H1 (cell line): Measurements from ENCODE around the gene OR9G4. TPM values are rescaled to one million over a fixed set of nuclear protein-coding genes. Genes with fewer than 3 reads are reported as not detected.
A peak's percentile ranks its signal among the peaks of the same experiment; 100 is the strongest.

Experiments
- CTCF ChIA-PET: fragments of 300-600 bp; sonication (Branson Sonifier 250); formaldehyde crosslinking; loops from one replicate; lab custom pipeline; 2021; ENCODE audit not compliant: partially characterized antibody; lab: Charles Lee
- POLR2A ChIA-PET: fragments of 300-600 bp; sonication (Branson Sonifier 250); formaldehyde crosslinking; loops from one replicate; lab custom pipeline; 2021; ENCODE audit warnings: inconsistent platforms; ENCODE audit not compliant: partially characterized antibody; lab: Charles Lee
- DNase-seq, 2 experiments: peaks; one replicate each; pipeline versions ENCODE4 v3.0.0 to v3.0.0-alpha.2; 2010 to 2022; ENCODE audit warnings: low spot score in 2 of 2, low read depth in 1 of 2, mixed read lengths in 1 of 2
- FAIRE-seq: peaks from 2 replicates; lab custom pipeline; 2011; peaks lifted over from hg19 to GRCh38; lab: Jason Lieb, UNC
- H2AFZ ChIP-seq: 2 replicates; pipeline ENCODE4 v1.8.1; 2012; ENCODE audit warnings: low read length, inconsistent platforms
- H2AK5ac ChIP-seq: 2 replicates; pipeline ENCODE4 v1.6.1; 2013; ENCODE audit warnings: low read depth, low read length
- H2BK120ac ChIP-seq: replicated peaks from 2 replicates; pipeline ENCODE3; 2013; ENCODE audit warnings: low read depth, low read length, inconsistent platforms
- H2BK12ac ChIP-seq: 2 replicates; pipeline ENCODE4 v1.6.1; 2013; ENCODE audit warnings: low read depth, low read length
- H2BK15ac ChIP-seq: 2 replicates; pipeline ENCODE4 v1.6.1; 2013; ENCODE audit warnings: low read length
- H2BK20ac ChIP-seq: 2 replicates; pipeline ENCODE4 v1.6.1; 2013; ENCODE audit warnings: low read length
- H2BK5ac ChIP-seq: 2 replicates; pipeline ENCODE4 v1.6.1; 2013; ENCODE audit warnings: low read depth, low read length
- H3K14ac ChIP-seq: 2 replicates; pipeline ENCODE4 v1.6.1; 2013; ENCODE audit warnings: inconsistent platforms; ENCODE audit not compliant: insufficient read length
- H3K18ac ChIP-seq: 2 replicates; pipeline ENCODE4 v1.6.1; 2013; ENCODE audit warnings: low read length; ENCODE audit errors: extremely low read depth
- H3K23ac ChIP-seq: 2 replicates; pipeline ENCODE4 v1.6.1; 2013; ENCODE audit warnings: inconsistent platforms; ENCODE audit not compliant: insufficient read length
- H3K23me2 ChIP-seq: 2 replicates; pipeline ENCODE4 v1.6.1; 2013; ENCODE audit warnings: low read depth, low read length
- H3K27ac ChIP-seq: 2 replicates; pipeline ENCODE4 v1.6.1; 2011; ENCODE audit warnings: low read depth, low read length, inconsistent platforms
- H3K27me3 ChIP-seq, 4 experiments: replicated peaks in 1 of 4; 1 replicate in 1 of 4; 2 replicates in 3 of 4; pipeline versions ENCODE4 v1.6.1 to v1.8.1; 2011 to 2013; ENCODE audit warnings: low read length in 3 of 4, mild to moderate bottlenecking in 3 of 4, inconsistent platforms in 2 of 4, mixed read lengths in 2 of 4, moderate library complexity in 1 of 4; ENCODE audit not compliant: control insufficient read depth in 3 of 4, insufficient read depth in 3 of 4; ENCODE audit errors: extremely low read depth in 1 of 4
- H3K36me3 ChIP-seq, 4 experiments: 2 replicates each; pipeline versions ENCODE4 v1.6.1 to v1.8.1; 2011 to 2013; ENCODE audit warnings: mild to moderate bottlenecking in 4 of 4, low read length in 3 of 4, moderate library complexity in 2 of 4, control low read depth in 1 of 4, inconsistent platforms in 1 of 4; ENCODE audit not compliant: insufficient read depth in 4 of 4, control insufficient read depth in 2 of 4
- H3K4ac ChIP-seq: replicated peaks from 2 replicates; pipeline ENCODE3; 2013; ENCODE audit warnings: low read length, low read depth, mixed read lengths, inconsistent platforms; ENCODE audit not compliant: insufficient read length
- H3K4me1 ChIP-seq, 4 experiments: replicated peaks in 1 of 4; 1 replicate in 1 of 4; 2 replicates in 3 of 4; pipeline versions ENCODE4 v1.6.1 to v1.8.1; 2011 to 2013; ENCODE audit warnings: low read length in 3 of 4, inconsistent platforms in 2 of 4, mixed read lengths in 1 of 4; ENCODE audit not compliant: insufficient read depth in 4 of 4, control insufficient read depth in 3 of 4
- H3K4me2 ChIP-seq, 2 experiments: 2 replicates each; pipeline versions ENCODE4 v1.6.1 to v1.8.1; 2011 to 2013; ENCODE audit warnings: low read depth in 2 of 2, low read length in 2 of 2, control low read depth in 1 of 2, inconsistent platforms in 1 of 2, mild to moderate bottlenecking in 1 of 2; ENCODE audit not compliant: insufficient read depth in 1 of 2
- H3K4me3 ChIP-seq, 4 experiments: fragments of 200-600, 300-600 bp in 1 of 4; sonication (generic), shearing (Covaris generic), sonication (Bioruptor Twin) in 1 of 4; 2 replicates each; pipeline versions ENCODE4 v1.5.1 to v1.8.1; 2011 to 2016; ENCODE audit warnings: low read length in 4 of 4, low read depth in 3 of 4, control low read depth in 2 of 4, inconsistent platforms in 2 of 4, mild to moderate bottlenecking in 2 of 4, mixed read lengths in 1 of 4, moderate library complexity in 1 of 4; ENCODE audit not compliant: insufficient read depth in 2 of 4; ENCODE audit errors: extremely low read depth in 1 of 4
- H3K56ac ChIP-seq: replicated peaks from 2 replicates; pipeline ENCODE3; 2013; ENCODE audit warnings: low read depth, mild to moderate bottlenecking, mixed read lengths, low read length, inconsistent platforms; ENCODE audit not compliant: insufficient read length
- H3K79me1 ChIP-seq: 2 replicates; pipeline ENCODE4 v1.6.1; 2013; ENCODE audit warnings: low read depth, low read length, control low read depth
- H3K79me2 ChIP-seq, 2 experiments: 2 replicates each; pipeline versions ENCODE4 v1.6.1 to v1.8.1; 2012 to 2013; ENCODE audit warnings: low read length in 2 of 2, mild to moderate bottlenecking in 2 of 2, inconsistent platforms in 1 of 2; ENCODE audit not compliant: insufficient read depth in 2 of 2, control insufficient read depth in 1 of 2
- H3K9ac ChIP-seq, 4 experiments: replicated peaks in 1 of 4; 1 replicate in 1 of 4; 2 replicates in 3 of 4; pipeline versions ENCODE4 v1.6.1 to v1.8.1; 2011 to 2013; ENCODE audit warnings: low read depth in 3 of 4, low read length in 3 of 4, control low read depth in 2 of 4, mild to moderate bottlenecking in 2 of 4, moderate library complexity in 2 of 4, inconsistent platforms in 1 of 4; ENCODE audit errors: extremely low read depth in 1 of 4
- H3K9me3 ChIP-seq, 2 experiments: 2 replicates each; pipeline versions ENCODE4 v1.6.1 to v1.8.1; 2012 to 2013; ENCODE audit warnings: mild to moderate bottlenecking in 2 of 2, moderate library complexity in 2 of 2, control low read depth in 1 of 2, inconsistent platforms in 1 of 2, low read depth in 1 of 2, low read length in 1 of 2, mixed read lengths in 1 of 2; ENCODE audit not compliant: insufficient read depth in 2 of 2
- H4K20me1 ChIP-seq, 2 experiments: replicated peaks in 1 of 2; 2 replicates each; pipeline versions ENCODE3 to v1.8.1; 2011 to 2013; ENCODE audit warnings: inconsistent platforms in 2 of 2, low read length in 2 of 2, mild to moderate bottlenecking in 1 of 2; ENCODE audit not compliant: insufficient read depth in 2 of 2, control insufficient read depth in 1 of 2
- H4K5ac ChIP-seq: 2 replicates; pipeline ENCODE4 v1.6.1; 2013; ENCODE audit warnings: low read length, low read depth, mixed read lengths, inconsistent platforms; ENCODE audit not compliant: insufficient read length
- H4K8ac ChIP-seq: 2 replicates; pipeline ENCODE4 v1.8.0; 2013; ENCODE audit warnings: mild to moderate bottlenecking, moderate library complexity, low read length, inconsistent platforms; ENCODE audit not compliant: insufficient read depth; ENCODE audit errors: extremely low read depth
- H4K91ac ChIP-seq: replicated peaks from 2 replicates; pipeline ENCODE3; 2013; ENCODE audit warnings: low read length, mixed read lengths, inconsistent platforms; ENCODE audit not compliant: insufficient read length
- WGBS, 2 experiments: shearing (Covaris generic) in 1 of 2; methylation state at CpG; one replicate each; pipeline versions ENCODE4 v1.1.6 to v1.1.7; 2013 to 2015; ENCODE audit warnings: low lambda C conversion rate in 2 of 2, mixed read lengths in 2 of 2, inconsistent platforms in 1 of 2, low coverage in 1 of 2, missing lambda C conversion rate in 1 of 2; ENCODE audit not compliant: insufficient replicate concordance in 2 of 2, insufficient coverage in 1 of 2, insufficient read length in 1 of 2; ENCODE audit errors: extremely low coverage in 1 of 2, missing lambda C conversion rate in 1 of 2; 5-methylcytosine and 5-hydroxymethylcytosine counted together
- long read RNA-seq, 2 experiments: library from RNA in 1 of 2; library from capped mRNA in 1 of 2; stranded (forward); transcript quantifications; one replicate each; pipeline ENCODE4 v2.0.0, GENCODE V29; 2021; ENCODE audit warnings: inconsistent platforms in 1 of 2
- polyA minus RNA-seq, 3 experiments: library from RNA; depleted of rRNA, polyadenylated mRNA; stranded (reverse); fragments of >200 nt; gene quantifications; 1 replicate in 2 of 3; 2 replicates in 1 of 3; pipeline ENCODE4 v1.2.3, GENCODE V29; 2011
- polyA plus RNA-seq, 7 experiments: library from polyadenylated mRNA; depleted of rRNA in 3 of 7; stranded (reverse) in 5 of 7; unstranded in 2 of 7; fragments of >200 nt in 5 of 7; fragments of 200-250 nt in 2 of 7; gene quantifications; 1 replicate in 5 of 7; 2 replicates in 1 of 7; 4 replicates in 1 of 7; pipeline versions ENCODE4 v1.2.1 to v1.2.3, GENCODE V29; 2011 to 2013; ENCODE audit warnings: missing spikeins in 2 of 7, mixed read lengths in 2 of 7
- total RNA-seq: library from RNA; stranded (reverse); fragmentation: NEBNext Ultra II Directional; extraction: Animal tissue kit (Norgen Biotek cat#: 25700); gene quantifications from 2 replicates; pipeline ENCODE4 v1.2.1, GENCODE V29; 2021

The OR9G4 gene
- not detected in 2 replicates for total RNA-seq
- not detected in 2 replicates for polyA plus RNA-seq (2011; rRNA removed)
- not detected for polyA plus RNA-seq (2011; cell fraction: cytosol; rRNA removed)
- not detected for polyA plus RNA-seq (2011; cell fraction: nucleus; rRNA removed)
- not detected in 4 replicates for polyA plus RNA-seq (2012, experiment 1 of 2)
- not detected for polyA plus RNA-seq (2012, experiment 2 of 2)
- polyA plus RNA-seq (2013, experiment 1 of 2) = not detected
- polyA plus RNA-seq (2013, experiment 2 of 2) = not detected
- not detected in 2 replicates for polyA minus RNA-seq (2011; rRNA and poly(A)+ RNA removed)
- not detected for polyA minus RNA-seq (2011; cell fraction: cytosol; rRNA and poly(A)+ RNA removed)
- polyA minus RNA-seq (2011; cell fraction: nucleus; rRNA and poly(A)+ RNA removed) = not detected
- long read RNA-seq, experiment 1 = 0 reads
- long read RNA-seq, experiment 2 = 0 reads

GRCh38 chr11:56748597-56748996 lies at the start of gene OR9G4:
Gene OR9G4 (minus strand): TSS chr11:56748697. CDS start chr11:56743766, 4,931 bp downstream.
- Histone ChIP-seq H2AK5ac (no peak within 1 kb of the TSS), H2BK5ac (no peak within 1 kb of the TSS), H3K27me3 (no peaks in the 10 kb centered on the region), H3K36me3 (no peaks in the 10 kb centered on the region), H2BK20ac (no peak within 1 kb of the TSS), H3K18ac (no peak within 1 kb of the TSS), H3K27ac (no peak within 1 kb of the TSS), H2BK15ac (no peak within 1 kb of the TSS), H3K9ac (no peak within 1 kb of the TSS), H4K91ac (no peak within 1 kb of the TSS), H4K8ac (no peak within 1 kb of the TSS), H2BK120ac (no peak within 1 kb of the TSS), H3K56ac (no peak within 1 kb of the TSS), H3K79me2 (no peaks in the 10 kb centered on the region), H3K4me2 (no peak within 1 kb of the TSS), H4K5ac (no peak within 1 kb of the TSS), H2BK12ac (no peak within 1 kb of the TSS), H3K14ac (no peak within 1 kb of the TSS), H3K23ac (no peak within 1 kb of the TSS), H3K79me1 (no peaks in the 10 kb centered on the region), H3K4me1 (no peaks in the 10 kb centered on the region), H3K4ac (no peak within 1 kb of the TSS), H2AFZ (peak within 1 kb of the TSS; percentile 53; the same call in 1 of the 2 replicates), H3K4me3 (no peak within 1 kb of the TSS), H3K9me3 (no peaks in the 10 kb centered on the region; a peak in 1 of 4 replicates), H4K20me1 (no peaks in the 10 kb centered on the region), H3K23me2 (no peaks in the 10 kb centered on the region)
- ChIA-PET POLR2A (no interaction called here), CTCF (no interaction called here)
- WGBS, 2 experiments = 100% methylated on average over 1 of the region's 1 CpG; no CpG with 5 or more reads in 1 of the 2 experiments
- FAIRE-seq = no peak
- DNase-seq = no peak
